Measurements from ENCODE around the gene RHEBL1. TPM values are rescaled to one million over a fixed set of nuclear protein-coding genes. Genes with fewer than 3 reads are reported as not detected.

The RHEBL1 gene
- total and polyA plus RNA-seq, 2 of the 8 experiments (the other 6 are each of a cell fraction or from before 2014, with no cell fraction given), result 7.5 to 9.4 TPM

DNA sequence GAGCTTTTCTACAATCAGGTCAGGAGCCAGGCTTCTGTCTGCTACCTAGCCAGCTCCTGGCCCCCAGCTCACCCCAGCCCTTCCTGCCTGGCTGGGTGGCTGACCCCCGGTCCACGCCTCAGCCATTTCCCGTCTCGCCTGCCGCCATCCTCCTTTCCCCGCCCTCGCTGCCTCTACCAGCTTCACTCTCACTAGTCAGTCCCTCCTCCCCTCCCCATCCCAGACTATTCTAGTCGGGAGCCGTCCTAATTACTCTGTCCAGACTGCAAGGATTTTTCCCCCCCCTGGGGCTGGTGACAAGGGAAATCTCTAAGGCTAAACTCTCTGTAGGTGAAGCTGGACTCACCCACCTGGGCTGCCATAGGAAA lies 24.0 kb upstream of the RHEBL1 start:
- H3K4me2 ChIP-seq (ENCODE audit: insufficient read depth in 1 of 2, low read depth in 2 of 2, low read length in 2 of 2), result peak overlapping the region; percentile 71 to 89
- POLR2A ChIA-PET (ENCODE audit: partially characterized antibody), result interaction anchor here (1.1 to 6.4 kb wide), 10 partner anchors 10 to 37 kb away, joined by 3 to 66 read pairs (median 7); partner anchors contain the start of genes KMT2D, LMBR1L, RHEBL1 and TUBA1B

More for the DNA sequence above, 24.0 kb upstream of the RHEBL1 start:
- Histone ChIP-seq H2BK20ac (ENCODE audit: low read length) (no peak overlapping the region), H3K27ac (ENCODE audit: low read depth, low read length) (no peak overlapping the region), H3K23me2 (ENCODE audit: low read depth, low read length) (peaks cover 10% of the 10 kb centered on the region), H3K79me2 (ENCODE audit: control insufficient read depth in 1 of 2, insufficient read depth in 2 of 2, low read length in 2 of 2) (no peaks in the 10 kb centered on the region), H2BK15ac (ENCODE audit: low read length) (no peak overlapping the region), H2BK12ac (ENCODE audit: low read depth, low read length) (no peak overlapping the region), H2AK5ac (ENCODE audit: low read depth, low read length) (no peak overlapping the region), H3K79me1 (ENCODE audit: low read depth, low read length) (no peaks in the 10 kb centered on the region), H3K9ac (replicated peaks in 1 of 4; ENCODE audit: extremely low read depth in 1 of 4, low read depth in 3 of 4, low read length in 3 of 4) (no peak overlapping the region; a peak in 1 of 7 replicates), H4K91ac (replicated peaks; ENCODE audit: insufficient read length, low read length) (no peak overlapping the region), H3K4me3 (ENCODE audit: extremely low read depth in 1 of 4, insufficient read depth in 2 of 4, low read depth in 3 of 4, low read length in 4 of 4) (peak overlapping the region; percentile 13 to 54 (median 40); a peak in 7 of 8 replicates), H3K23ac (ENCODE audit: insufficient read length) (no peak overlapping the region), H2AFZ (ENCODE audit: low read length) (no peak overlapping the region), H2BK120ac (replicated peaks; ENCODE audit: low read depth, low read length) (no peak overlapping the region), H3K27me3 (replicated peaks in 1 of 4; ENCODE audit: control insufficient read depth in 3 of 4, extremely low read depth in 1 of 4, insufficient read depth in 3 of 4, low read length in 3 of 4) (peaks cover 50 to 67% (median 66%) of the 10 kb centered on the region in 4 experiments), H3K56ac (replicated peaks; ENCODE audit: insufficient read length, low read depth, low read length) (no peak overlapping the region), H3K4ac (replicated peaks; ENCODE audit: insufficient read length, low read depth, low read length) (no peak overlapping the region), H3K14ac (ENCODE audit: insufficient read length) (no peak overlapping the region), H3K18ac (ENCODE audit: extremely low read depth, low read length) (no peak overlapping the region), H3K36me3 (ENCODE audit: control insufficient read depth in 2 of 4, insufficient read depth in 4 of 4, low read length in 3 of 4) (peaks cover 2 to 10% (median 4%) of the 10 kb centered on the region in 4 experiments; a peak in 4 of 8 replicates), H3K9me3 (ENCODE audit: insufficient read depth in 2 of 2, low read depth in 1 of 2, low read length in 1 of 2) (no peaks in the 10 kb centered on the region; a peak in 1 of 4 replicates), H4K20me1 (replicated peaks in 1 of 2; ENCODE audit: control insufficient read depth in 1 of 2, insufficient read depth in 2 of 2, low read length in 2 of 2) (peaks cover 4 to 9% of the 10 kb centered on the region in 2 experiments), H4K5ac (ENCODE audit: insufficient read length, low read depth, low read length) (no peak overlapping the region), H3K4me1 (replicated peaks in 1 of 4; ENCODE audit: control insufficient read depth in 3 of 4, insufficient read depth in 4 of 4, low read length in 3 of 4) (peaks cover 0 to 43% (median 18%) of the 10 kb centered on the region in 4 experiments; a peak in 6 of 7 replicates), H4K8ac (ENCODE audit: extremely low read depth, insufficient read depth, low read length) (no peak overlapping the region), H2BK5ac (ENCODE audit: low read depth, low read length) (no peak overlapping the region)
- DNase-seq (ENCODE audit: low read depth in 1 of 2, low spot score in 2 of 2) (peak in 1 of 2 experiments; percentile 61), FAIRE-seq (no peak)
- CTCF ChIA-PET (ENCODE audit: partially characterized antibody), result interaction anchor here (0.6 to 11.2 kb wide), 14 partner anchors 8 to 278 kb away, joined by 3 to 178 read pairs (median 10); partner anchors contain the start of genes LMBR1L and RHEBL1
- TF ChIP-seq EP300 (IDR thresholded peaks at IDR 0.05; ENCODE audit: borderline replicate concordance in 1 of 2, low read depth in 2 of 2, low read length in 2 of 2), result no peak
- TF ChIP-seq SP4 (IDR thresholded peaks at IDR 0.05; ENCODE audit: low read length), result no peak
- WGBS, 2 experiments (ENCODE audit: extremely low coverage in 1 of 2, insufficient coverage in 1 of 2, insufficient read length in 1 of 2, insufficient replicate concordance in 2 of 2, low coverage in 1 of 2, low lambda C conversion rate in 2 of 2, missing lambda C conversion rate in 1 of 2), result 15% methylated on average over 9 of the region's 9 CpGs; no CpG with 5 or more reads in 1 of the 2 experiments

Data from H1 (cell line).